Testis (tissue), 2 donors: ENCODE measurements around the gene SEMA3C.

Source experiments
- CTCF ChIP-seq, 3 experiments: fragments of 450-650 bp in 2 of 3; fragments of 200-600 bp in 1 of 3; sonication (generic) in 1 of 3; IDR thresholded peaks; one replicate each; pipeline ENCODE4 v1.5.1; 2016 to 2019; ENCODE audit warnings: antibody characterized with exemption in 3 of 3, mild to moderate bottlenecking in 2 of 3, moderate library complexity in 1 of 3
- POLR2A ChIP-seq: fragments of 450-650 bp; IDR thresholded peaks from one replicate; pipeline ENCODE4 v1.6.1; 2017; ENCODE audit warnings: antibody characterized with exemption, mild to moderate bottlenecking, moderate library complexity

GRCh38 chr7:80935991-80936780, 17.3 kb upstream of the SEMA3C start:
- TF ChIP-seq POLR2A (no peak), CTCF (IDR thresholded peaks at IDR 0.05) (no peak)
